A673 (cell line): ENCODE data around the gene UTS2R. TPM values are rescaled to one million over a fixed set of nuclear protein-coding genes. Genes with fewer than 3 reads are reported as not detected.

Experiments
- BruUV-seq: library from RNA; stranded (reverse); fragments of 400-500 nt; replicated peaks from 2 replicates; lab custom pipeline; 2021; lab: Mats Ljungman, UMichigan
- CTCF ChIA-PET: fragments of 300-600 bp; sonication (Branson Sonifier 250); formaldehyde crosslinking; loops from one replicate; lab custom pipeline; 2022; ENCODE audit warnings: antibody characterized with exemption; lab: Charles Lee
- POLR2A ChIA-PET: fragments of 300-600 bp; sonication (Branson Sonifier 250); formaldehyde crosslinking; loops from one replicate; lab custom pipeline; 2022; ENCODE audit warnings: antibody characterized with exemption; ENCODE audit not compliant: low non-redundant PET; lab: Charles Lee
- DNase-seq: peaks from one replicate; pipeline ENCODE4 v3.0.0-alpha.2; 2015; ENCODE audit warnings: low spot score
- H3K27ac ChIP-seq: fragments of 200-600 bp; sonication (generic); 2 replicates; pipeline ENCODE4 v1.5.1; 2016; ENCODE audit warnings: mixed run types, low read depth, mild to moderate bottlenecking, mixed read lengths, antibody characterized with exemption, low read length; ENCODE audit not compliant: poor library complexity, severe bottlenecking
- H3K27me3 ChIP-seq: fragments of 200-600 bp; sonication (generic); replicated peaks from 2 replicates; pipeline ENCODE4 v1.6.1; 2017; ENCODE audit warnings: mixed run types, low read depth, mild to moderate bottlenecking, mixed read lengths, antibody characterized with exemption, low read length; ENCODE audit not compliant: insufficient read depth, poor library complexity
- H3K36me3 ChIP-seq: fragments of 200-600 bp; sonication (generic); 2 replicates; pipeline ENCODE4 v1.6.1; 2016; ENCODE audit warnings: mixed run types, mild to moderate bottlenecking, mixed read lengths, antibody characterized with exemption, low read length; ENCODE audit not compliant: insufficient read depth, poor library complexity, severe bottlenecking
- H3K4me1 ChIP-seq: fragments of 200-600 bp; sonication (generic); 2 replicates; pipeline ENCODE4 v1.6.1; 2017; ENCODE audit warnings: mixed run types, mild to moderate bottlenecking, mixed read lengths, antibody characterized with exemption, low read length; ENCODE audit not compliant: insufficient read depth, poor library complexity, severe bottlenecking
- H3K4me3 ChIP-seq: fragments of 200-600 bp; sonication (generic); 2 replicates; pipeline ENCODE4 v1.5.1; 2016; ENCODE audit warnings: low read depth, mixed run types, mild to moderate bottlenecking, mixed read lengths, low read length; ENCODE audit not compliant: poor library complexity, severe bottlenecking
- H3K9me3 ChIP-seq: fragments of 200-600 bp; sonication (generic); 2 replicates; pipeline ENCODE4 v1.6.1; 2016; ENCODE audit warnings: mixed run types, low read depth, mild to moderate bottlenecking, mixed read lengths, antibody characterized with exemption, low read length; ENCODE audit not compliant: poor library complexity, severe bottlenecking
- EZH2 ChIP-seq: fragments of 200-600 bp; sonication (generic); IDR thresholded peaks from 2 replicates; pipeline ENCODE4 v1.6.1; 2017; ENCODE audit warnings: borderline replicate concordance, low read depth, mild to moderate bottlenecking, mixed read lengths, antibody characterized with exemption, low read length; ENCODE audit not compliant: poor library complexity, severe bottlenecking
- intact Hi-C: fragments of 100-400 bp; cut with micrococcal nuclease; formaldehyde crosslinking; loops from one replicate; pipeline ENCODE4 v1.10.0; 2022; ENCODE audit not compliant: unreplicated experiment
- total RNA-seq: library from RNA; stranded (reverse); gene quantifications from 2 replicates; pipeline ENCODE4 v1.2.3, GENCODE V29; 2021
- TF ChIP-seq, protein P1 (sequence below): fragments of 300-800, 200-600 bp; sonication (generic); conservative IDR thresholded peaks from 2 replicates; pipeline ENCODE4 v1.5.1; 2017; ENCODE audit warnings: low read depth, mild to moderate bottlenecking, antibody characterized with exemption, low read length, moderate library complexity, mixed read lengths

UTS2R gene
- total RNA-seq, 1 experiment from 2014 or later: 0.58 TPM

DNA sequence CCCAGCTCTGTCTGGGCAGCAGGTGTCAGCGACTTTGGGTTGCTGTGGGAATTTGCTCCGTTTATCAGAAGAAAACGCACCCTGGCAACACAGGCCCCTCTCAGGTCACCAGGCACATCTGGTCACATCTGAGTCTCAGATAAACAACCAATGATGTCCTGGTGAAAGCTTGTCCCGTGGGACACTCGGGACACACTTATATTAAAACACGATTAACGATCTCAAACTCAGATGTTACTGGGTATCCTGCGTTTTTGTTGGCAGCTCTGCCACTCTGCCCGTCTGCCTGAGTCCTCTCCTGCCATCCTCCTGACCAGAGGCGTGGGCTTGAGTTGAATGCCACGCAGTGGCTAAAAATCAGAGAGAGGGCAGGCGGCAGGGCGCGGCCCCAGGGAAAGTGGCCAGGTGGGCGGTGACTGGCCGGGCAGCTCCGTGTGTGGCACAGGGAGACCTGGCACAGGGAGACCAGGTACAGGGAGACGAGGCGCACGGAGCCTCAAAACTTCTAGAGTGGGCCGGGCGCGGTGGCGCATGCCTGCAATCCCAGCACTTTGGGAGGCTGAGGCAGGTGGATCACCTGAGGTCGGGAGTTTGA, 40.1 kb upstream of the UTS2R start:
- POLR2A ChIA-PET: no interaction called here
- no peaks in the 10 kb centered on the region for H3K27me3 ChIP-seq
- TF ChIP-seq EZH2: no peak
- TF ChIP-seq, protein P1, sequence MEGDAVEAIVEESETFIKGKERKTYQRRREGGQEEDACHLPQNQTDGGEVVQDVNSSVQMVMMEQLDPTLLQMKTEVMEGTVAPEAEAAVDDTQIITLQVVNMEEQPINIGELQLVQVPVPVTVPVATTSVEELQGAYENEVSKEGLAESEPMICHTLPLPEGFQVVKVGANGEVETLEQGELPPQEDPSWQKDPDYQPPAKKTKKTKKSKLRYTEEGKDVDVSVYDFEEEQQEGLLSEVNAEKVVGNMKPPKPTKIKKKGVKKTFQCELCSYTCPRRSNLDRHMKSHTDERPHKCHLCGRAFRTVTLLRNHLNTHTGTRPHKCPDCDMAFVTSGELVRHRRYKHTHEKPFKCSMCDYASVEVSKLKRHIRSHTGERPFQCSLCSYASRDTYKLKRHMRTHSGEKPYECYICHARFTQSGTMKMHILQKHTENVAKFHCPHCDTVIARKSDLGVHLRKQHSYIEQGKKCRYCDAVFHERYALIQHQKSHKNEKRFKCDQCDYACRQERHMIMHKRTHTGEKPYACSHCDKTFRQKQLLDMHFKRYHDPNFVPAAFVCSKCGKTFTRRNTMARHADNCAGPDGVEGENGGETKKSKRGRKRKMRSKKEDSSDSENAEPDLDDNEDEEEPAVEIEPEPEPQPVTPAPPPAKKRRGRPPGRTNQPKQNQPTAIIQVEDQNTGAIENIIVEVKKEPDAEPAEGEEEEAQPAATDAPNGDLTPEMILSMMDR: no peak
- H3K4me1 ChIP-seq: peaks cover 42% of the 10 kb centered on the region
- H3K4me3 ChIP-seq: no peak overlapping the region
- CTCF ChIA-PET: no interaction called here
- no peaks in the 10 kb centered on the region for H3K9me3 ChIP-seq
- intact Hi-C loops: no loop called here
- no peaks in the 10 kb centered on the region for H3K36me3 ChIP-seq
- H3K27ac ChIP-seq: no peak overlapping the region
- BruUV-seq: no TSS peak
- DNase-seq: no peak

DNA sequence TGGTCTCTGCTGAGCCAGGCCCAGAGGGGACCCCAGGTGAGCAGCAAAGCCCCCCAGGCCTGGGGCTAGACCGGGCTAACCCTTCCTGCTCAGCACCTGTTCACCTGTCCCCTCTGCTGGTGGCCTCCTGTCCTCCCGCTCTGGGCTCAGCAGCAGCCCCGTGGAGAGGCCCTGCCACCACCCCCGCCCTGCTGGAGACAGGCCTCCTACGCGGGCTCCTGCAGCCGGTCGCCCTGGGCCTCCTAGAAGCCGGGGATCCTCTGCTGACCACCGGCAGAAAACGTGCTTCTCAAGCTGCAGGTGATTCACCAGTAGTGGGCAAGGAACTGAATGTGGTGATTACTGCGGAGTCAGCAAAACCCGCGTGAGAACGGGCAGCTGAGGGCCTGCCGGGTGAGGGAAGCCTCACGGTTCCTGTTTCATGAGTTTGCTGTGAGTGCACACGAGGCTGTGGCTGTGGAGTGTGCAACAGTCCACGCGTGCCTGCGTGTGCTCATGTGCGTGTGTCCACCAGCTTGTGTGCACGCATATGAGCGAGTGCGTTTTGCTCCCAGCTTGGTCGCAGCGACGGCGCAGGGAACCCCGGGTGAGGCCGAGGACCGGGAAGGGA, 38.8 kb upstream of the UTS2R start:
- intact Hi-C loops: no loop called here
- TF ChIP-seq, protein P1: no peak
- TF ChIP-seq EZH2: no peak
- Histone ChIP-seq H3K27me3 (no peaks in the 10 kb centered on the region), H3K27ac (no peak overlapping the region), H3K4me3 (peak overlapping the region; percentile 48), H3K36me3 (no peaks in the 10 kb centered on the region), H3K4me1 (peaks cover 42% of the 10 kb centered on the region), H3K9me3 (no peaks in the 10 kb centered on the region)
- BruUV-seq: no TSS peak
- DNase-seq: no peak
- CTCF ChIA-PET: no interaction called here
- POLR2A ChIA-PET: no interaction called here

DNA sequence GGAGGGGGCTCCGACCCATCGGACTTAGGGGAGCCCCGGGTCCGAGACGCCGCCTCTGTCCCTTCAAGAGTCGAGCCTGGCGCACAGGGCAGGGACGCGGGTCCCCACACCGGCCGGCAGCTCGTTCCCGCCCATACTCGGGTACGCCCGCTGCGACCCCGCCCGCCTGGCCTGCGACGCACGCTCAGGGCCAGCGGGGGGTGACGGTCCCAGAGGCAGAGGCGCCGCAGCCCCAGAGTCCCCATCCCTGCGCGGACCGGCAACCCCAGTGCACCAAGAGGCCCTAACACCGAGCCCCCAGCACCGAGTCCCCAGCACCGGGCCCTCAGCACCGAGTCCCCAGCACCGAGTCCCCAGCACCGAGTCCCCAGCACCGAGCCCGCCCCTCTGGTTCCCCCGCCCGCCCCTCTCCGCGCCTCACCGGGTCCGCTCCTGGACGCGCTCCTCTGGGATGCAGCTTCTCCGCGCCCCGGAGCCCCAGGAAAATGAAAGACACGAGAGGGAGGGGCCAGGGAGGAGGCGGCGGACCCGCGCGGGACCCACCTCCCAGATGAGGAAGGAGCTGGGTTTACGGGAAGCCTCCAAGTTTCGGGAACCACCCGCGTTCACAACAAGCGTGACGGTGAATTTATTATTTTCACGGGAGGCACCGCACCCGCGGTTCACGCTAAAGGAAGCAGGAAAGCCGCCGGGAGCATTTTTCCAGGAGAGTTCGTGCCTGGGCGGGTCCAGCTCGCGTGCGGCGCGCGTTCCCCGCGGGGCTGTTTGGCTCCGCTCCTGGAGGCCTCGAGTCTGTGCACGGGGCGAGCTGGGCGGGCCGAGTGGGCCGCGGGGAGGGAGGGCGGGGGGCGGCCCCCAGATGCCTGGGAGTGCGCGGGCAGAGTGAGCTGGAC, 38.0 kb upstream of the UTS2R start, which contains the start of gene SECTM1:
Gene SECTM1 (minus strand): TSS at position 488 of the 893 bp plus-strand sequence. CDS start 6,526 bp downstream, outside the sequence.
- H3K9me3 ChIP-seq: no peaks in the 10 kb centered on the region
- H3K4me3 ChIP-seq: peak within 1 kb of the TSS; percentile 48
- ChIA-PET POLR2A (interaction anchor here (0.5 kb wide), 2 partner anchors 26 to 101 kb away, joined by 3 to 4 read pairs; no protein-coding TSS in a partner anchor), CTCF (interaction anchor here (0.7 kb wide), 2 partner anchors 11 to 98 kb away, joined by 4 to 6 read pairs; no protein-coding TSS in a partner anchor)
- peaks cover 42% of the 10 kb centered on the region for H3K4me1 ChIP-seq
- no peaks in the 10 kb centered on the region for H3K36me3 ChIP-seq
- TF ChIP-seq, protein P1: no peak
- no peak for TF ChIP-seq EZH2
- DNase-seq: peak; percentile 56
- BruUV-seq: no TSS peak
- intact Hi-C loops: no loop called here
- no peak within 1 kb of the TSS for H3K27ac ChIP-seq
- H3K27me3 ChIP-seq: no peaks in the 10 kb centered on the region
